ENCODE data around the gene HIVEP3.

The HIVEP3 gene

DNA sequence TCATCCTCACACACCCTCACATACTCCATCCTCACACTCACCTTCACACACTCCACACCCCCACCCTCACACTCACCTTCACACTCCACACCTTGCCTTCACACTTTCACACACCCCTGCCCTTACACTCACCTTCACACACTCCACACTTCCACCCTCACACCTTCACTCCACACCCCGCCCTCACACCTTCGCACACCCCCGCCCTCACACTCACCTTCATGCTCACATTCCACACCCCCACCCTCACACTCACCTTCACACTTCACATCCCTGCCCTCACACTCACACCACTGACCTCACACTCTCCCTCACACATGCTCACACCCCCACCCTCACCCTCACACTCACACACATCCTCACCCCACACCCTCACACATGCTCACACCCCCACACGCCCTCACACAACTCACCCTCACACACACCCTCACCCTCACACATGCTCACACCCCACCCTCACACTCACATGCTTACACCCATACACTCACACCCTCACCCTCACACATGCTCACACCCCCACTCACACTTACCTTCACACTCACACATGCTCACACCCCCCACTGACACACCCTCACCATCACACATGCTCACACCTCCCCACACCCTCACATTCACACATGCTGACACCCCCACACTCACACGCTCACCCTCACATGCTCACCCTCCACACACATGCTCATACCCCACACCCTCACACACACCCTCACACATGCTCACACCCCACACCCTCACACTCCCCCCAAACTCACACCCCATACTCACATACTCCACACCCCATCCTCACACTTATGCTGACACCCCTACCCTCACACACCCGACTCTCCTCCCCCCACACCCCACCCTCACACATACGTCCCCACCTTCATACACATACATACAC is 389.8 kb downstream of the HIVEP3 start:
- H3K4me3 ChIP-seq (replicated peaks; ENCODE audit: insufficient read depth, low read length), result no peak overlapping the region
- no peaks in the 10 kb centered on the region for H3K27me3 ChIP-seq (ENCODE audit: insufficient read depth, poor library complexity, severe bottlenecking)
- DNase-seq (ENCODE audit: low read depth in 1 of 2, low spot score in 1 of 2), result no peak
- no peak for TF ChIP-seq POLR2AphosphoS5 (IDR thresholded peaks at IDR 0.05; ENCODE audit: low read depth)
- no peak for TF ChIP-seq CTCF (IDR thresholded peaks at IDR 0.05; ENCODE audit: insufficient read depth, low read length)
- TF ChIP-seq SPI1 (IDR thresholded peaks at IDR 0.05; ENCODE audit: borderline replicate concordance, low read depth), result no peak
- TF ChIP-seq, protein P1, sequence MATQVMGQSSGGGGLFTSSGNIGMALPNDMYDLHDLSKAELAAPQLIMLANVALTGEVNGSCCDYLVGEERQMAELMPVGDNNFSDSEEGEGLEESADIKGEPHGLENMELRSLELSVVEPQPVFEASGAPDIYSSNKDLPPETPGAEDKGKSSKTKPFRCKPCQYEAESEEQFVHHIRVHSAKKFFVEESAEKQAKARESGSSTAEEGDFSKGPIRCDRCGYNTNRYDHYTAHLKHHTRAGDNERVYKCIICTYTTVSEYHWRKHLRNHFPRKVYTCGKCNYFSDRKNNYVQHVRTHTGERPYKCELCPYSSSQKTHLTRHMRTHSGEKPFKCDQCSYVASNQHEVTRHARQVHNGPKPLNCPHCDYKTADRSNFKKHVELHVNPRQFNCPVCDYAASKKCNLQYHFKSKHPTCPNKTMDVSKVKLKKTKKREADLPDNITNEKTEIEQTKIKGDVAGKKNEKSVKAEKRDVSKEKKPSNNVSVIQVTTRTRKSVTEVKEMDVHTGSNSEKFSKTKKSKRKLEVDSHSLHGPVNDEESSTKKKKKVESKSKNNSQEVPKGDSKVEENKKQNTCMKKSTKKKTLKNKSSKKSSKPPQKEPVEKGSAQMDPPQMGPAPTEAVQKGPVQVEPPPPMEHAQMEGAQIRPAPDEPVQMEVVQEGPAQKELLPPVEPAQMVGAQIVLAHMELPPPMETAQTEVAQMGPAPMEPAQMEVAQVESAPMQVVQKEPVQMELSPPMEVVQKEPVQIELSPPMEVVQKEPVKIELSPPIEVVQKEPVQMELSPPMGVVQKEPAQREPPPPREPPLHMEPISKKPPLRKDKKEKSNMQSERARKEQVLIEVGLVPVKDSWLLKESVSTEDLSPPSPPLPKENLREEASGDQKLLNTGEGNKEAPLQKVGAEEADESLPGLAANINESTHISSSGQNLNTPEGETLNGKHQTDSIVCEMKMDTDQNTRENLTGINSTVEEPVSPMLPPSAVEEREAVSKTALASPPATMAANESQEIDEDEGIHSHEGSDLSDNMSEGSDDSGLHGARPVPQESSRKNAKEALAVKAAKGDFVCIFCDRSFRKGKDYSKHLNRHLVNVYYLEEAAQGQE (IDR thresholded peaks at IDR 0.05; ENCODE audit: insufficient replicate concordance, low read depth), result no peak
- no peak for TF ChIP-seq GABPA (IDR thresholded peaks at IDR 0.05; ENCODE audit: low read depth)
- no peak overlapping the region for H3K27ac ChIP-seq (replicated peaks)

DNA sequence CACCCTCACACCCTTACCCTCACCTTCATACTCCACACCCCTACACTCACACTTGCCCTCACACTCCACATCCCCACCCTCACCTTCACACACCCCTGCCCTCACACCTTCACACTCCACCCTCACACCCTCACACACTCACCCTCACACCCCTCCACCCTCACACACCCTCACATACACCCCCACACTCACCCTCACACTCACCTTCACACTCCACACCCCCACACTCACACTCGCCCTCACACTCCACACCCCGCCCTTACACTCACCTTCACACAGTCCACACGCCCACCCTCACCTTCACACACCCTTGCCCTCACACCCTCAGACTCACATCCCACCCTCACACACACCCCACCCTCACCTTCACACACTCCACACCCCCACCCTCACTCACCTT is 390.6 kb downstream of the HIVEP3 start:
- H3K27me3 ChIP-seq (ENCODE audit: insufficient read depth, poor library complexity, severe bottlenecking), result no peaks in the 10 kb centered on the region
- H3K27ac ChIP-seq (replicated peaks), result no peak overlapping the region
- no peak overlapping the region for H3K4me3 ChIP-seq (replicated peaks; ENCODE audit: insufficient read depth, low read length)
- TF ChIP-seq POLR2AphosphoS5 (IDR thresholded peaks at IDR 0.05; ENCODE audit: low read depth) (no peak), CTCF (IDR thresholded peaks at IDR 0.05; ENCODE audit: insufficient read depth, low read length) (no peak)
- TF ChIP-seq, protein P1 (IDR thresholded peaks at IDR 0.05; ENCODE audit: insufficient replicate concordance, low read depth), result no peak
- DNase-seq (ENCODE audit: low read depth in 1 of 2, low spot score in 1 of 2), result no peak

DNA sequence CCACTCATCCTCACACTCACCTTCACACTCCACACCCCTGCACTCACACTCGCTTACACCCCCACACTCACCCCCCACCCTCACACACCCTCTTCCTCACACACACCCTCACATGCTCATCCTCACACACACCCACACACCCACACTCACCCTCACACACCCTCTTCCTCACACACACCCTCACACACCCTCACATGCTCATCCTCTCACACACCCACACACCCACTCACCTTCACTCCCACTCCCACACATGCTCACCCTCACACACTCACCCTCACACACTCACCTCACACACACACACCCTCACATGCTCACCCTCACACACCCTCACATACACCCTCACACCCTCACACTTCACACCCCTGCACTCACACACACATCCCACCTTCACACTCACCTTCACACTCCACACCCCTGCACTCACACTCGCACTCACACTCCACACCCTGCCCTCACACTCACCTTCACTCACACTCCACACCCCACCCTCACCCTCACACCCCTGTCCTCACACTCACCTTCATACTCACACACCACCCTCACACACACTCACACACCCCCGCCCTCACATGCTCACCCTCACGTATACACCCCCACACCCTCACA is 391.7 kb downstream of the HIVEP3 start:
- no peak overlapping the region for H3K27ac ChIP-seq (replicated peaks)
- no peak for DNase-seq (ENCODE audit: low read depth in 1 of 2, low spot score in 1 of 2)
- TF ChIP-seq, protein P1 (IDR thresholded peaks at IDR 0.05; ENCODE audit: insufficient replicate concordance, low read depth), result no peak
- no peak for TF ChIP-seq POLR2AphosphoS5 (IDR thresholded peaks at IDR 0.05; ENCODE audit: low read depth)
- no peak for TF ChIP-seq SPI1 (IDR thresholded peaks at IDR 0.05; ENCODE audit: borderline replicate concordance, low read depth)
- TF ChIP-seq GABPA (IDR thresholded peaks at IDR 0.05; ENCODE audit: low read depth), result no peak
- no peak for TF ChIP-seq CTCF (IDR thresholded peaks at IDR 0.05; ENCODE audit: insufficient read depth, low read length)
- H3K27me3 ChIP-seq (ENCODE audit: insufficient read depth, poor library complexity, severe bottlenecking), result no peaks in the 10 kb centered on the region
- no peak overlapping the region for H3K4me3 ChIP-seq (replicated peaks; ENCODE audit: insufficient read depth, low read length)
